GM18870 (cell line): Measurements from ENCODE around the gene CAMK2N1.

Experiments
- ATAC-seq: cut with Tn5 transposase; IDR thresholded peaks from one replicate; pipeline ENCODE4 v1.9.1; 2021; ENCODE audit warnings: moderate library complexity; ENCODE audit not compliant: unreplicated experiment

The CAMK2N1 gene

DNA sequence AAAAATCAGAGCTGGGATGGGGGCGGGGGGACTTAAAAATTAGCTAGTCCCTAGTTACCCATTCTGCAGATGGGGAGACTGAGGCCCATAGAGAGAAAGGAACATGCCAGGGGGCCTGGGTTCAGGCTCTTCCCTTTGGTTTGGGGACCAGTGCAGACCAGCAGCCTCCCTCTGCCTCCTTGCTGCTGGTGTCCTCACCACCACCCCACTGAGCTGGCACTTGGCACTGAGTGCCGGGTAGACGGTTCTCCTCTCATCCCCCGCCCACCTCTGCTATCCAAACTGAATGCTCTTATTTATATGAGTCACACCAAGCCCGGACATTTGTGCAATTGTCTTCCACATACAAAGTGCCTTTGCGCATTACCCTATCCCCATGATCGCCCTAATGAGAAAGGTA lies 39.2 kb downstream of the CAMK2N1 start:
- no peak for ATAC-seq

DNA sequence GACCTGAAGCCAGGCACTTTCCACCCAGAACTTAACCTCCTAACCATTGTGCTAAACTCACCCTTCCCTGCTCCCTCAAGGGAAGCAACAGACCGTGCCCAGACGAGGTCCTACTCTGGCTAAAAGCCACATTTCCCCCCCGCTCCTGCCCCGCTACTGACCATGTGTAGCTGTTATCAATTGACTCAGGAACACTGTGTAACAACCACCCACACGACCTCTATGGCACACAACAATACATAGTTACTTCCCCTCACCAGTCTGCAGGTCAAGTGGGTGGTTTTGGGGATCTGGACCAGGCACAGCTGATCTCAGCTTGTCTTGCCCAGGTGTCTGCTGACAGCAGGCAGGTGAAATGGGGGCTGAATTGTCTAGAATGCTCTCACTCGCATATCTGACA lies 40.1 kb downstream of the CAMK2N1 start:
- no peak for ATAC-seq

DNA sequence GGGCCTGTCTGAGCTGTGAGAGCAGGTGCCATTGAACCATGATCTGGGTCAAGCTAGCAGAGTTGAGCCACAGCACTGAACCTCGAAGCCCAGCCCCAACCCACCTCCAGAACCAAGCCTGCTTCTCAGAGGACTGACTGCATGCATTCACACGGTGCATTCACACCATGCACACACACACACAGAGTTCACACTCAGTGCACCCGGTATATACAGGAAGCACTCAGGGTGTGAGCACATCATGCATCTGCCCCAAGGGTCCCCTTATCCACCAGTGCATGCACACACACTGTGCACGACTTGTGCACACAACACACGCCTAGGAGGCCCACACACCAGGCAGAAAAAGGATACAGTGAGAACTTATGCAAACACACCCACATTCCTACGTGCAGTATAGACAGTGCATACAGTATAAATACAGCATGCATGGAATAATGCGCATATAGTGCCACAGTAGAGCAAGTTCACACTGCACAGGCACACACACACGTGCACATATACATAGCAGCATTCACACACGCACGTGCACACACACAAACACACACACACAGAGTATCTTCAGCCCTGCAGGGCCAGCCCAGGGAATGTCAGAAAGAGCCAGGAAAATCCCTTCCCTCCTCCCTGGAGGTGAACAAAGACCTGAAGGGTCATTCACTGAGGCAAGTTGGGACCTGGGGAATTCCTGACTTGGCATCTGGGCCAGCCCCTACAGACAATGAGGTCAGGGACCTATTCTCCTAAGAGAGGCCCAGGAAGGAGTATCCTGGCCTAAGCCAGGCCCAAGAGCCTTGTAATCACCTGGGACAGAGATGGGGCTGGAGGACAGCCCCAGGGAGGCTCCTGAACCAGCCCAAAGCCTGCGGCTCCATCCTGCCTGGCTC lies 42.1 kb downstream of the CAMK2N1 start:
- ATAC-seq = no peak

DNA sequence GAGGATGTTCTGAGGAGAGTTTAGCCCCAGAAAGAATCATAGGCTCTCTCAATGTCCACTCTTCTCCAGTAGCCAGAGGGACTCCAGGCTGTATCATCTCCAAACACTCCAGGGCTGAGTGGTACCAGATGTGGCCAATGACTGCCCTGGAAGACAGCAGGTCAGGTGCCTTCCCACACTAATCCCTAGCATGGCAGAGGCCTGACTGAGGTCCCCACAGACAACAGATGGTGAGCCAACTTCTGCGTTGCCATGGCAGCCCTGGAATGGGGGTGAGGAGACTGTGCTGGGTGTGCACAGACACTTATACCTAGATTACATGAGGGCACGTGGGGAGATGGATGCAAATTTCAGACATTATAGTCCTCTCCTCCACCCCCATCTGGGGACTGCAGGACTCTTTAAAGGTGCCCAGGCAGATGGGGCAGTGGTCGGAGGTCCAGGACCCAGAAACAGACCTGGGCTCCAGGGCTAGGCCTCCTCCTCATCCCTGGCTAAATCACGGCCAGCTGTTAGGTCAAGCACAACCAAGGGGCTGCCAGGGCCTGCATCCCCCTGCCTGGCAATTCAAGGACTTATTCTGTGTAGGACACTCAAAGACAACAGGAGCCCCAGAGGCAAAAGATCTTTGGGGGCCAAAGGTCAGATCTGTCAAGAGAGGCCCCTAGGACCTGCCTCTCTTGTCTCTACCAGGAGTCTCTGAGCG lies 42.9 kb downstream of the CAMK2N1 start:
- ATAC-seq = no peak

DNA sequence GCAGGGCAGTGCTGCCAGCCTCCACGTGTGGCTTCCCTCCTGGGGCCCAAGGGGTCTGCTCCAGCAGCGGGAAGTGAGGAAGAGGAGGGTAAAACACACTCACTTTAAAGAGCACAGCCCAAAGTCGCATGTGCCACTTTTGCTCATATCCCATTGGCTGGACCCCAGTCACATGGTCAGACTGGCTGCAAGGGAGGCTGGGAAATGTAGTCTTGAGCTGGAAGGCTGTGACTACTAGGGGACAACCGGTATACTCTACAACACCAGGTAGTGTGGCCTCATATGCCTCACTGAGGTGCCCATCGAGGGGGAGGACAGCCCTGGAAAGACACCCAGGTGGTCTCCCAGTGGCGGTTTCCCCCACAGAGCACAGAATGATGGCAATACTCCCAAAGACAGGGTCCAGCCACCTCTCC lies 45.2 kb downstream of the CAMK2N1 start:
- ATAC-seq = no peak

DNA sequence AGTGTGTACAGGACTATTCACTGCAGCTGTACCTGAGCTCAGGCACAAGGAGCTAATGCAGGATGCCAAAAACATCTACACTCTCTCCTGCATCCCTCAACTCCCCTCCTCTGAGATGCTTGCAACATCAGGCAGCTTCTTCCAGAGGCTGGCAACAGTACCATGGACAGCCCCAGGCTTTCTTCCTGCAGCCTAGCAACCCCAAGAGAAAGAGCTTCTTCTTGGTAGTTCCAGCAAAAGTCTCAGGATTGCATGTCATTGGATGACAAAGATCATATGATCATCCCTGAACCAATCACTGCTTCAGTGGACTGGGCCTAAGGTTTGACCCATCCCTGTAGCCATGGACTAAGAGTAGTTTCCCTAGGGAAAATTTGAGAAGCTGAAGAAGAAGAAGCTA lies 46.7 kb downstream of the CAMK2N1 start:
- no peak for ATAC-seq

DNA sequence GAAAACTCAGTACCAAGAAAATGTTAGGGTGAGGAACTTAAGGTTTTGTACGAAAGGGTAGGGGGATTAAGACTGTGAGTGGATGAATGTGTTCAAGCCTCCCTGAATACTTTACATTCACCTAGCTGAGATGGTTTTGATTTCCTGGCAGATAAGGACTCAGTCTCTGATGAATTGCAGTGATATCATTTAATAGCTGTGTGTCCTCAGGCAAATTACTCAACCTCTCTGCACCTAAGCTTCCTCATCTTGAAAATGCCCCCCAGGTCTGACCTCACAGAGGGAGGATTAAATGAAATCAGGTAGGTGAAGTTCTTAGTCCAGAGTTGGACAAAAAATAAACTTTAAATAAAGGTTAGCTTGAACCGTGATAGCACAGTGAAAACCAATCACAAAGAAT lies 48.4 kb downstream of the CAMK2N1 start:
- ATAC-seq = no peak

DNA sequence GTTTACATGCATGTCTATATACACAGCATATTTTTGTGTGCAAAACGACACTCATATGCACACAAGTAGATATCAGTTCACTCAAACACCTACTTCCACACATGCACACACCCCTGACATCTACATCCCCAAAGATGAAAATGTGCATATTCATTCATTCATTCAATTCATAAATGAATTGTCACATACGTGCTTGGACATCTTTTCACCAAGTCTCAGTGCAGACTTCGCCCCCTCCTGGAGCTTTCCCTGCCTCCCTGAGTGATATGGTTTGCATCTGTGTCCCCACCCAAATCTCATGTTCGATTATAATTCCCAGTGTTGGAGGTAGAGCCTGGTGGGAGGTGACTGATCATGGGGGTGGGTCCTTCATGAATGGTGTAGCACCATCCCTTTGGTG lies 53.1 kb downstream of the CAMK2N1 start:
- ATAC-seq = no peak
